Type B pancreatic cell (in vitro differentiated cells): ENCODE data around the gene RER1. TPM values are rescaled to one million over a fixed set of nuclear protein-coding genes. Genes with fewer than 3 reads are reported as not detected.

Experiments used
- DNase-seq: peaks from one replicate; pipeline ENCODE4 v3.0.0; 2021; ENCODE audit warnings: mixed read lengths; ENCODE audit not compliant: unreplicated experiment; ENCODE audit errors: extremely low spot score
- H3K27ac Mint-ChIP-seq: 2 replicates; pipeline ENCODE4 v1.8.0; 2021; ENCODE audit warnings: mild to moderate bottlenecking, mixed read lengths
- H3K27me3 Mint-ChIP-seq: 2 replicates; pipeline ENCODE4 v1.8.0; 2021; ENCODE audit warnings: mixed read lengths
- H3K36me3 Mint-ChIP-seq: 2 replicates; pipeline ENCODE4 v1.8.0; 2021; ENCODE audit warnings: mixed read lengths
- H3K4me1 Mint-ChIP-seq: one replicate; pipeline ENCODE4 v1.8.0; 2021; ENCODE audit warnings: mixed read lengths; ENCODE audit not compliant: unreplicated experiment
- H3K4me3 Mint-ChIP-seq: 2 replicates; pipeline ENCODE4 v1.8.0; 2021; ENCODE audit warnings: mild to moderate bottlenecking, mixed read lengths
- H3K9me3 Mint-ChIP-seq: 2 replicates; pipeline ENCODE4 v1.8.0; 2021; ENCODE audit warnings: mixed read lengths
- long read RNA-seq: library from polyadenylated mRNA; unstranded; transcript quantifications from one replicate; pipeline ENCODE4 v2.0.0, GENCODE V29; 2020
- total RNA-seq: library from RNA; stranded (reverse); gene quantifications from 2 replicates; pipeline ENCODE4 v1.2.1, GENCODE V29; 2021; ENCODE audit warnings: low replicate concordance
- TF ChIP-seq, protein P1 (sequence below): fragments of 200-600 bp; sonication (generic); conservative IDR thresholded peaks from 2 replicates; pipeline ENCODE4 v1.5.0; 2021; ENCODE audit warnings: antibody characterized with exemption, mild to moderate bottlenecking

The RER1 gene, protein sequence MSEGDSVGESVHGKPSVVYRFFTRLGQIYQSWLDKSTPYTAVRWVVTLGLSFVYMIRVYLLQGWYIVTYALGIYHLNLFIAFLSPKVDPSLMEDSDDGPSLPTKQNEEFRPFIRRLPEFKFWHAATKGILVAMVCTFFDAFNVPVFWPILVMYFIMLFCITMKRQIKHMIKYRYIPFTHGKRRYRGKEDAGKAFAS
- total RNA-seq = 126 and 174 TPM in 2 replicates
- long read RNA-seq, transcript RER1-209 (7 exons, 3,044 nt) = major isoform, 105 of 134 reads
- long read RNA-seq, transcript RER1-202 (7 exons, 1,404 nt) = minor isoform, 6 of 134 reads
- long read RNA-seq, partial matches to known transcripts = 0 of 134 reads
- long read RNA-seq, other reads (novel, unspliced or antisense) = 21 of 134 reads

DNA sequence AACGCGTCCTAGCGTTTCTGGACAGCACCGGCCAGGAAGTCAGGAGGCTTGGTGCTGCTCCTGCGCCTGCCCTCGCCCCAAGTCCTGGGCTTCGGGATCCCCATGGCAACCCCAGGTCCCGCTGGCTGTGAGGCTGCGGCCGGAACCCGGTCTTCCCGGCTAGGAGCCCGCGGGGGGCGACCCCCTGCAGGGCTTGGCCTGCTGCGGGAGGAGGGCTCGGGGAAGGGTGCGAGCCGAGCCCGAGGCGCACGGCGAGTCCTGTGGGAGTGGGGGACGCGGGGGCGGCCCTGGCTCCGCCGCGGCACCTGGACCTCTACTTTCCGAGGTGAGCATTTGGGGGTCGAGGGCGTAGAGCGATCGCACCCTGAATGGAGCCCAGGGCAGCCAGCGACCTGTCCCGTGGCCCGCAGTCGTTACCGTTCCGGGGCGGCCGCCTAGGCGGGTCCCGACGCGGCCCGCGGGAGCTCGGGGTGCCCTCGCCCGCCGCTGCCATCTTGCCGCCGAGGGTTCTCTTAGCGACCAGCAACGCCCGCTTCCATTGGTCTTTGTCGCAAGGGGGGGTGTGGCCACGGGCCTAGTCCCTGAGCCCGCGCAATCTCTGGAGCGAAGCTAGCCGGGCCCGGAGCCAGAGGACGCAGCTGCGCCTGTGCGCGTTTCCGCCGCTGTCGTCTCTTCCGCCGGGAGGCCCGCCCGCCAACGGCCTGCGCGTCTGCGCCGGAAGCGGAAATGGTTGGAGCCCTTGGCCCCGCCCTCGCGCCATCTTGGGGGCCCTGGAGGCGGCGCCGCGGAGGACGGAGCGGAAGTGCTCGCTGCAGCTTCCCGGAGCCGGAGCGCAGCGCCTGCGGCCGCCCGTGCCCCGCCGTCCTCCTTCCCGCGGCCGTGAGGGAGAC is at the start of gene RER1, which contains the start of gene MORN1:
Gene RER1, plus strand, starts transcription at position 801 of the 890 bp plus-strand sequence. CDS start 3,950 bp downstream, outside the sequence.
Gene MORN1, minus strand, starts transcription at position 514 of the 890 bp plus-strand sequence. Its CDS starts 21 bp downstream, at position 493.
- Mint-ChIP-seq H3K27me3 (no peaks in the 10 kb centered on the region), H3K36me3 (peaks cover 3% of the 10 kb centered on the region), H3K9me3 (no peaks in the 10 kb centered on the region), H3K4me3 (peak within 1 kb of the TSS; percentile 92), H3K27ac (peak within 1 kb of the TSS; percentile 94), H3K4me1 (peaks cover 20% of the 10 kb centered on the region)
- TF ChIP-seq, protein P1, sequence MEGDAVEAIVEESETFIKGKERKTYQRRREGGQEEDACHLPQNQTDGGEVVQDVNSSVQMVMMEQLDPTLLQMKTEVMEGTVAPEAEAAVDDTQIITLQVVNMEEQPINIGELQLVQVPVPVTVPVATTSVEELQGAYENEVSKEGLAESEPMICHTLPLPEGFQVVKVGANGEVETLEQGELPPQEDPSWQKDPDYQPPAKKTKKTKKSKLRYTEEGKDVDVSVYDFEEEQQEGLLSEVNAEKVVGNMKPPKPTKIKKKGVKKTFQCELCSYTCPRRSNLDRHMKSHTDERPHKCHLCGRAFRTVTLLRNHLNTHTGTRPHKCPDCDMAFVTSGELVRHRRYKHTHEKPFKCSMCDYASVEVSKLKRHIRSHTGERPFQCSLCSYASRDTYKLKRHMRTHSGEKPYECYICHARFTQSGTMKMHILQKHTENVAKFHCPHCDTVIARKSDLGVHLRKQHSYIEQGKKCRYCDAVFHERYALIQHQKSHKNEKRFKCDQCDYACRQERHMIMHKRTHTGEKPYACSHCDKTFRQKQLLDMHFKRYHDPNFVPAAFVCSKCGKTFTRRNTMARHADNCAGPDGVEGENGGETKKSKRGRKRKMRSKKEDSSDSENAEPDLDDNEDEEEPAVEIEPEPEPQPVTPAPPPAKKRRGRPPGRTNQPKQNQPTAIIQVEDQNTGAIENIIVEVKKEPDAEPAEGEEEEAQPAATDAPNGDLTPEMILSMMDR = no peak
- peak; percentile 99 for DNase-seq

DNA sequence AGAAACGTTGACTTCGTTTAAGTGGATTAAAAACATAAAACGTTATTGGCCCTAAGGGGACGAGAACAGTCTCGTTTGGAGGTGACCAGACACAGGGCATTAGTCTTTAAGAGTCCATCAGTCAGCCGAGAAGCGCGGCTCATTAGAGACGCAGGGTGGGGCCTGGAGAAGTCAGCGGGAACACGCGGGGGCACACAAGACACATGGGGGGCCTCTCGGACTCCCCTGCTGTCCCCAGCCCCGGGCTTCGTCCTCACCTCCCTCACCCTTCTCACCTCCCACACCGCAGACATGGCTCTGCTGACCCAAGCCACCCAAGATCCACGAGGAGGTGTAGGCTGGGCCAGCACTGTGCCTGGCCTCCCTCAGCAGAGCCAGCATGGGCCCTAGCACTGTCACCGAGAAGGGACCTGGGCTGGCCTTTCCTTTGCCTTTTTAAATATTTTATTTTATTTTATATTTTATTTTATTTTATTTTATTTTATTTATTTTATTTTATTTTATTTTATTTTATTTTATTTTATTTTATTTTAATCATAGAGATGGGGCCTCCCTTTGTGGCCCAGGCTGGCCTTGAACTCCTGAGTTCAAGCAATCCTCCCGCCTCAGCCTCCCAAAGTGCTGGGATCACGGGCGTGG is 49.1 kb upstream of the RER1 start:
- DNase-seq = no peak
- H3K9me3 Mint-ChIP-seq = no peaks in the 10 kb centered on the region
- H3K4me1 Mint-ChIP-seq = no peaks in the 10 kb centered on the region
- no peak overlapping the region for H3K4me3 Mint-ChIP-seq
- H3K36me3 Mint-ChIP-seq = no peaks in the 10 kb centered on the region
- H3K27me3 Mint-ChIP-seq = no peaks in the 10 kb centered on the region
- TF ChIP-seq, protein P1 = no peak
- no peak overlapping the region for H3K27ac Mint-ChIP-seq

DNA sequence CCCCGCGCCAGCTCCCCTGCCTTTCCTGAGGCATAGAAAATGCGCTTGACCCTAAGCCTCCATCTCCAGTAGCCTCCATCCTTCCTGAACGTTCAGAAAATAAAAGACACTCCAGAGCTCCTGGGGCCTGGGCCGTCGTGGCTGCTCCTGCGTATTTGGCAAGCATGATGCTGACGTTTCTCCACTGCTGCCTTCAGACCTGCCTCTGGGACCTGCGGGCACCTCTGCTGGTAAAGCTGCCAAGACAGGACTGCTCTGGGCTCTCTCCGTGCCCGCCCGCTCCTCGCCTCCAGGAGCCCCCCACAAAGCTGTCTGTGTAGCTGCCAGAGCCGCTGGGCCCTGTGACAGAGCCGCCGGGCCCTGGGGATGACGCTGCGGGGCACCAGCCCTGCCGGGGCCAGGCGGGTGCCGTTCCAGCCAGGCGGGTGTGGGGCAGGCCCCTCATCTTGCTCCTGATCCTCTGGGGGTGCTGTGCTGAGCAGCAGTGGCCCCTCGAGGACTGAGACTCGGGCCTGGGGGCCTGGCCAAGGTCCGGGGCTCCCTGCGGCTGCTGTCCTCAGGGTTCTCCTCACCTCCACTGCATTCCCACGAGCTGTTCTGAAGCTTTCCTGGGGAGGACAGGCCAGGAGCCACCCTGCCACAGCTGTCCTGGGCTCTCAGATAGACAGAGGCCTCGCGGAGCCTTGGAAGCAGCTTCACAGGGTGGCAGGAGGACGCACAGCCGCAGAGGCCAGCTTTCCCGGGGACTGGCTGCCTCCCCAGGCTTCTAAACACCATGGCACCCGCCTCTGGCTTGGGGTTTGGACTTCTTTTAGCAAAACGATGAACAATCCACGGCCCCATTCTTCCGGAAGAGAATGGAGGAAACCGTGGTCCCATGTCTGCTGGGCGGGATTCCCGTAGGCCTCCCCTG is 48.4 kb upstream of the RER1 start:
- TF ChIP-seq, protein P1 = no peak
- H3K27me3 Mint-ChIP-seq = no peaks in the 10 kb centered on the region
- DNase-seq = no peak
- no peak overlapping the region for H3K4me3 Mint-ChIP-seq
- H3K9me3 Mint-ChIP-seq = no peaks in the 10 kb centered on the region
- no peak overlapping the region for H3K27ac Mint-ChIP-seq
- H3K36me3 Mint-ChIP-seq = no peaks in the 10 kb centered on the region
- H3K4me1 Mint-ChIP-seq = no peaks in the 10 kb centered on the region

DNA sequence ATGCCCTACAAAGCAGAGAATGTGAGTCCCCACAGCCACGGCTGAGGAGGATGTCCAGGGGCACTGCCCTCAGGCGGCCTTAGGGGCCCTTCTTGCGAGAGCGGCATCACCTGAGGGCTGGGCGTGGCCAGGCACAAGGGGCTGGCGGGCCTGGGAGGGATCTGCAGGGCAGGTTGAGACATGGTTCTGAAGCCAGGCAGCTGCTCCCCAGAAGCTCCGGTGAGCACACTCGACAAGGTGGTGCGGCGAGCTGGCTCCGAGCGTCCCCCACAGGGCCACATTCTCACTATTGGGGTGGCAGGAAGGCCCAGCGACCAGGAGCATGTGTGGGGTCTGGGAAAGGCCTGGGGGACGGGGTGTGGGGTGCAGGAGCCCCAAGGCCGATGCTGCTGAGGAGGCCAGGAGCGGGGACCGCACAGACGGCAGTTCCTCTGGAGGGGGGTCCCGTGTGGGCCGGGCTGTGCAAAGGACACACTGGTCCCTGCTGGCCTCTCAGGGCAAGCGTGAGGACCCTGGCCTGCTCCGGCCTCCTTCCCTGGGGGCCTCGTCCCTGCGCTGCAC is 47.4 kb upstream of the RER1 start:
- TF ChIP-seq, protein P1 = no peak
- Mint-ChIP-seq H3K36me3 (no peaks in the 10 kb centered on the region), H3K9me3 (no peaks in the 10 kb centered on the region), H3K4me1 (peaks cover 2% of the 10 kb centered on the region), H3K27ac (no peak overlapping the region), H3K4me3 (no peak overlapping the region), H3K27me3 (no peaks in the 10 kb centered on the region)
- no peak for DNase-seq
